GM23248 (cell line): Measurements from ENCODE around the gene SHCBP1L. TPM values are rescaled to one million over a fixed set of nuclear protein-coding genes. Genes with fewer than 3 reads are reported as not detected.

Experiments
- DNase-seq: peaks from one replicate; pipeline ENCODE4 v3.0.0-alpha.2; 2015
- H2AFZ ChIP-seq: fragments of 200-600 bp; sonication (generic); 2 replicates; pipeline ENCODE4 v1.6.1; 2016; ENCODE audit warnings: antibody characterized with exemption
- H3F3A ChIP-seq: fragments of 200-600 bp; sonication (generic); 2 replicates; pipeline ENCODE4 v1.6.1; 2016; ENCODE audit warnings: mild to moderate bottlenecking, antibody characterized with exemption, mixed run types; ENCODE audit not compliant: insufficient read depth
- H3K27ac ChIP-seq: fragments of 200-600 bp; sonication (generic); 2 replicates; pipeline ENCODE4 v1.5.1; 2016; ENCODE audit warnings: mild to moderate bottlenecking
- H3K27me3 ChIP-seq: fragments of 200-600 bp; sonication (generic); replicated peaks from 2 replicates; pipeline ENCODE4 v1.6.1; 2016; ENCODE audit warnings: mild to moderate bottlenecking; ENCODE audit not compliant: insufficient read depth
- H3K36me3 ChIP-seq: fragments of 200-600 bp; sonication (generic); 2 replicates; pipeline ENCODE4 v1.6.1; 2016; ENCODE audit warnings: low read depth, mild to moderate bottlenecking
- H3K4me1 ChIP-seq: fragments of 200-600 bp; sonication (generic); 2 replicates; pipeline ENCODE4 v1.6.1; 2016; ENCODE audit warnings: mild to moderate bottlenecking; ENCODE audit not compliant: insufficient read depth
- H3K4me2 ChIP-seq: fragments of 200-600 bp; sonication (generic); one replicate; pipeline ENCODE4 v1.6.1; 2016; ENCODE audit warnings: mild to moderate bottlenecking; ENCODE audit not compliant: unreplicated experiment
- H3K4me3 ChIP-seq: fragments of 200-600 bp; sonication (generic); 2 replicates; pipeline ENCODE4 v1.5.1; 2016; ENCODE audit warnings: mild to moderate bottlenecking
- H3K79me2 ChIP-seq: fragments of 200-600 bp; sonication (generic); 2 replicates; pipeline ENCODE4 v1.6.1; 2016; ENCODE audit warnings: mild to moderate bottlenecking; ENCODE audit not compliant: insufficient read depth
- H3K9ac ChIP-seq: fragments of 200-600 bp; sonication (generic); 2 replicates; pipeline ENCODE4 v1.6.1; 2016; ENCODE audit warnings: mild to moderate bottlenecking
- H3K9me2 ChIP-seq: fragments of 200-600 bp; sonication (generic); 2 replicates; pipeline ENCODE4 v1.6.1; 2016; ENCODE audit warnings: mixed run types, mild to moderate bottlenecking, moderate library complexity; ENCODE audit not compliant: insufficient read depth
- H3K9me3 ChIP-seq: fragments of 200-600 bp; sonication (generic); one replicate; pipeline ENCODE4 v1.6.1; 2017; ENCODE audit warnings: low read depth
- H4K20me1 ChIP-seq: fragments of 200-600 bp; sonication (generic); 2 replicates; pipeline ENCODE4 v1.6.0; 2016; ENCODE audit not compliant: insufficient read depth
- EZH2 ChIP-seq: fragments of 200-600 bp; sonication (generic); IDR thresholded peaks from 2 replicates; pipeline ENCODE4 v1.6.1; 2018; ENCODE audit warnings: antibody characterized with exemption, mild to moderate bottlenecking; ENCODE audit not compliant: insufficient read depth, poor library complexity, severe bottlenecking
- EZH2phosphoT487 ChIP-seq: fragments of 200-600 bp; sonication (generic); IDR thresholded peaks from 2 replicates; pipeline ENCODE4 v1.6.1; 2018; ENCODE audit warnings: antibody characterized with exemption, moderate library complexity, mild to moderate bottlenecking, low read depth; ENCODE audit not compliant: insufficient read depth
- WGBS, 2 experiments: methylation state at CpG; one replicate each; pipeline ENCODE4 v1.1.6; 2015 to 2017; ENCODE audit warnings: low lambda C conversion rate in 2 of 2, low coverage in 1 of 2; ENCODE audit errors: missing lambda C conversion rate in 2 of 2; 5-methylcytosine and 5-hydroxymethylcytosine counted together
- in situ Hi-C: fragments of 300-500 bp; cut with MboI; formaldehyde crosslinking; loops from 2 replicates; pipeline ENCODE4 v1.15.0; 2020
- polyA plus RNA-seq: library from polyadenylated mRNA; unstranded; fragments of >200 nt; fragmentation: Nextera tagmentation; extraction: Ambion mirVana; gene quantifications from 2 replicates; pipeline ENCODE4 v1.2.1, GENCODE V29; 2016
- total RNA-seq: library from RNA; depleted of rRNA; stranded (reverse); fragments of >200 nt; shearing (Covaris generic); gene quantifications from 2 replicates; pipeline ENCODE4 v1.2.3, GENCODE V29; 2014

SHCBP1L gene
- total and polyA plus RNA-seq, 2 experiments from 2014 or later: not detected

DNA sequence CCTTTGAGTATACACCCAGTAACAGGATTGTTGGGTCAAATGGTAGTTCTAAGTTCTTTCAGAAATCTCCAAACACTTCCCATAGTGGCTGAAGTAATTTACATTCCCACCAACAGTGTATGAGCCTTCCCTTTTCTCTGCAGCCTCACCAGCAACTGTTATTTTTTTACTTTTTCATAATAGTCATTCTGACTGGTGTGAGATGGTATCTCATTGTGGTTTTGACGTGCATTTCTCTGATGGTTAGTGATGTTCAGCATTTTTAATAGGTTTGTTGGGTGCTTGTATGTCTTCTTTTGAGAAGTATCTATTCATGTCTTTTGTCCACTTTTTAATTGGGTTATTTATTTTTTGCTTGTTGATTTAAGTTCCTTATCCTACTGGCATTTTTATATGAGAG is 43.9 kb upstream of the SHCBP1L start:
- Histone ChIP-seq H3K36me3 (no peaks in the 10 kb centered on the region), H3K9me2 (no peaks in the 10 kb centered on the region), H3K4me1 (peaks cover 26% of the 10 kb centered on the region; the same call in 1 of the 2 replicates), H3F3A (peaks cover 12% of the 10 kb centered on the region; the same call in 1 of the 2 replicates), H3K9me3 (no peaks in the 10 kb centered on the region), H3K27me3 (no peaks in the 10 kb centered on the region), H3K4me3 (no peak overlapping the region), H3K27ac (no peak overlapping the region), H3K79me2 (no peaks in the 10 kb centered on the region), H4K20me1 (no peaks in the 10 kb centered on the region), H2AFZ (no peak overlapping the region), H3K9ac (no peak overlapping the region), H3K4me2 (no peak overlapping the region)
- TF ChIP-seq EZH2phosphoT487: no peak
- TF ChIP-seq EZH2: no peak
- WGBS, 2 experiments: 0 to 10% methylated on average over 1 of the region's 1 CpG
- DNase-seq: peak; percentile 48
- in situ Hi-C loops: no loop called here

GRCh38 chr1:182995894-182996293 is 42.9 kb upstream of the SHCBP1L start:
- no peaks in the 10 kb centered on the region for H3K9me3 ChIP-seq
- no peak for DNase-seq
- TF ChIP-seq EZH2phosphoT487 (no peak), EZH2 (no peak)
- H2AFZ ChIP-seq: no peak overlapping the region
- no peak overlapping the region for H3K27ac ChIP-seq
- in situ Hi-C loops: no loop called here
- peaks cover 29% of the 10 kb centered on the region for H3K4me1 ChIP-seq
- H4K20me1 ChIP-seq: no peaks in the 10 kb centered on the region
- no peaks in the 10 kb centered on the region for H3K27me3 ChIP-seq
- no peaks in the 10 kb centered on the region for H3K9me2 ChIP-seq
- no peaks in the 10 kb centered on the region for H3K79me2 ChIP-seq
- peaks cover 15% of the 10 kb centered on the region for H3F3A ChIP-seq
- no peak overlapping the region for H3K4me2 ChIP-seq
- H3K36me3 ChIP-seq: no peaks in the 10 kb centered on the region
- no peak overlapping the region for H3K4me3 ChIP-seq
- WGBS, 2 experiments: 83 to 86% methylated on average over 4 of the region's 4 CpGs
- no peak overlapping the region for H3K9ac ChIP-seq

DNA sequence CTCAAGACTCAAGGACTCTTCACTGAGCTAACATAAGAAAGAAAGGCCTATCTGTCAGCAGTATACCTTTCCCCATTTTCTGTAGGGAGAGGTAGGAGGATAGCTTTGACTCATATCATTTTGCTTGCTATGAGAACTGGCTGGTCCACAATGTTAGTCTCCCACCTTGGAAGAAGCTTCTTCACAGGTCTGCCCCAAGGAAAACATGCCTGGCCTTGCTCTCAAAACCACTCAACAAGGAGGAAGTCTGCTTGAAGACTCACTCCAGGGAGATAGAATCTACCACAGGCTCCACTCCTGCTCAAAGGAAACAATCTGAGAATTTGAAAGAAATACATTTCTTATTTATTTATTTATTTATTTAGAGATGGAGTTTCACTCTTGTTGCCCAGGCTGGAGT is 40.8 kb upstream of the SHCBP1L start:
- in situ Hi-C loops: no loop called here
- peaks cover 36% of the 10 kb centered on the region for H3K4me1 ChIP-seq
- H3K79me2 ChIP-seq: no peaks in the 10 kb centered on the region
- H3K9me2 ChIP-seq: no peaks in the 10 kb centered on the region
- no peak for DNase-seq
- H3K36me3 ChIP-seq: no peaks in the 10 kb centered on the region
- no peak overlapping the region for H2AFZ ChIP-seq
- peaks cover 29% of the 10 kb centered on the region for H3F3A ChIP-seq
- no peaks in the 10 kb centered on the region for H3K27me3 ChIP-seq
- no peak overlapping the region for H3K4me3 ChIP-seq
- H3K9ac ChIP-seq: no peak overlapping the region
- no peak for TF ChIP-seq EZH2phosphoT487
- no peak for TF ChIP-seq EZH2
- H3K9me3 ChIP-seq: no peaks in the 10 kb centered on the region
- no peak overlapping the region for H3K27ac ChIP-seq
- H3K4me2 ChIP-seq: no peak overlapping the region
- H4K20me1 ChIP-seq: no peaks in the 10 kb centered on the region

DNA sequence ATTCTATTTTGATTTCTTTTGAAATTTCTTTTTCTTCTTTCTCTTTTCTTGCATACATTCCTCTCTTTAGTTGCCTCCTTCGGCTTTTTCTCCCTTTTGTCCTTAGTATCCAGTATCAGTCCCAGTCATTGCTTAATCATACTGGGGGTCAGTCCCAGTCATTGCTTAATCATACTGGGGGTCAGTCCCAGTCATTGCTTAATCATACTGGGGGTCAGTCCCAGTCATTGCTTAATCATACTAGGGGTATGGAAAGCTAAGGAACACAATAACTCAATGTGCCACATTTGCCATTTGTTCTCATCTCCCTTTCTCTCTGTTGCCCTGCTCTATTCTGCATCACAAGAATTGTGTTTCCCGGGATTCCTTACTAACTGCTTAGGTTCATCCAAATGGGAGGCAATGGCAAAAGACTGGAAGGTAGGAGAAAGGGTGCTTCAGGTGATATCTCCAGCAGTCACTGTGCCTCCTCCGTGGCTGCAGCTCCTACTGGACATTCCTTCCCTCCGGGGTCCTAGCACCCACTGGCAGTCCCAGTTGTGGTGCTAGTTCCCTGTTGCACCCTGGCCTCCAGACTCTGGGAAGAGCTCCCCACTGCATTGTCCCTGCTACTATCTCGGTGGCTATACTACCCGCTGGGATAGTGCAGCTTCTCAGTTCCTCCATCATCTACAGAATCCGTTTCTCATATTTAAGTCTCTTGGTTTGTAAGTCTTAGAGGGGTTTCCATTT is 37.6 kb upstream of the SHCBP1L start:
- peaks cover 17% of the 10 kb centered on the region for H3F3A ChIP-seq
- peaks cover 24% of the 10 kb centered on the region for H3K4me1 ChIP-seq
- peak overlapping the region; percentile 74 for H3K27ac ChIP-seq
- H3K79me2 ChIP-seq: no peaks in the 10 kb centered on the region
- H3K9me2 ChIP-seq: no peaks in the 10 kb centered on the region
- DNase-seq: peak; percentile 74
- WGBS, 2 experiments: 45 to 47% methylated on average over 7 of the region's 7 CpGs
- H3K4me3 ChIP-seq: peak overlapping the region; percentile 35
- in situ Hi-C loops: no loop called here
- peak overlapping the region; percentile 63 for H3K4me2 ChIP-seq
- 0 out of 2 replicates have a peak, but pooled peaks have one; percentile 49 for TF ChIP-seq EZH2phosphoT487
- TF ChIP-seq EZH2: no peak
- no peaks in the 10 kb centered on the region for H4K20me1 ChIP-seq
- peak overlapping the region; percentile 36 for H3K9ac ChIP-seq
- H3K27me3 ChIP-seq: no peaks in the 10 kb centered on the region
- peak overlapping the region; percentile 47; the same call in 1 of the 2 replicates for H2AFZ ChIP-seq
- H3K36me3 ChIP-seq: no peaks in the 10 kb centered on the region
- no peaks in the 10 kb centered on the region for H3K9me3 ChIP-seq
